ENCODE data around the gene BRK1.
"Not testable (repeated sequence)": the region's sequence is repeated elsewhere in the genome, so short reads cannot be mapped to it uniquely, and the experiment has no call there.

The BRK1 gene

GRCh38 chr3:10149226-10149625, 33.8 kb downstream of the BRK1 start:
- no peak for DNase-seq

DNA sequence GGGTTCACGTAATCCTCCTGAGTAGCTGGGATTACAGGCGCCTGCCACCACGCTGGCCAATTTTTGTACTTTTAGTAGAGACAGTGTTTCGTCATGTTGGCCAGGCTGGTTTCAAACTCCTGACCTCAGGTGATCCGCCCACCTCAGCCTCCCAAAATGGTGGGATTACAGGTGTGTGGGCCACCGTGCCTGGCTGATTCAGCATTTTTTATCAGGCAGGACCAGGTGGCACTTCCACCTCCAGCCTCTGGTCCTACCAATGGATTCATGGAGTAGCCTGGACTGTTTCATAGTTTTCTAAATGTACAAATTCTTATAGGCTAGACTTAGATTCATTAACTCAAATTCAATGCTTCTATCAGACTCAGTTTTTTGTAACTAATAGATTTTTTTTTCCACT, 35.5 kb downstream of the BRK1 start:
- DNase-seq = no peak

DNA sequence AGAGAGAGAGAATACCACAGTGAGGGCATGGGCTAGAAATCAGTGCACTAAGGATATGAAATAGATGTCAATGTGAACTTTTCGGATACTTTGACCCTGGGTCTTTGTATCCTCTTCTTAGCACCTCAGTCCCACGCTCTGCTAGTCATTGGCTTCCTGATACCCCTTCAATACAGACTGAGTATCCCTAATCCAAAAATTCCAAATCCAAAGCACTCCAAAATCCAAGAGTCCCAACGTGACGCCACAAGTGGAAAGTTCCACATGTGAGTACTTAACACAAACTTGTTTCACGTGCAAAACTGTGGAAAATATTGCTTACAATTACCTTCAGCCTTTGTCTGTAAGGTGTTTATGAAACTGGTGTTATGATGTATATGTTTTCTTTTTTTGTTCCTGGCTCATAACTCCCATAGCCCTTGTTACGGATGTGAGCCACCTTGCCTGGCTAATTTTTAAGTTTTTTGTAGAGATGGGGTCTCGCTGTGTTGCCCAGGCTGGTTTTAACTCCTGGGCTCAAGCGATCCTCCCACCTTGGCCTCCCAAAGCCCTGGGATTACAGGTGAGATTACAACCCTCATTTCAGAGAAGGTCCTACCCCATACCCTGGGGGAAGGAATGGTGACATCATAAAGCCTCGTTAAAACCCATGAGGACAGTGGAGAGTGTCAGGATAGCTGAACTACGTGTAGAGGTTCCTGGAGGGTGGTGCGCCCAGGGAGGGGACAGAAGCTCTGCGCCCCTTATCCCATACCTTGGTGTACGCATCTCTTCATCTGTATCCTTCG, 39.1 kb downstream of the BRK1 start:
- no peak for DNase-seq

DNA sequence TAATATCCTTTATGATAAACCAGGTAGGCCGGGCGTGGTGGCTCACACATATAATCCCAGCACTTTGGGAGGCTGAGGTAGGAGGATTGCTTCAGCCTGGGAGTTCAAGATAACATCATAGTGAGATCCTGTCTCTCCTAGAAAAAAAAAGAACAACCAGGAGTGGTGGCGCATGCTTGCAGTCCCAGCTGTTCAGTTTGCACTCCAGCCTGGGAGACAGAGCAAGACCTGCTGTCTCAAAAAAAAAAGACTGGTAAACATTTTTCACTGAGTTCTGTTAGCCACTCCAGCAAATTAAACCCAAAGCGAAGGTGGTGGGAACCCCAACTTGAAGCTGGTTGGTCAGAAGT, 39.6 kb downstream of the BRK1 start:
- no peak for DNase-seq

GRCh38 chr3:10155658-10156057, 40.2 kb downstream of the BRK1 start:
- no peak for DNase-seq

DNA sequence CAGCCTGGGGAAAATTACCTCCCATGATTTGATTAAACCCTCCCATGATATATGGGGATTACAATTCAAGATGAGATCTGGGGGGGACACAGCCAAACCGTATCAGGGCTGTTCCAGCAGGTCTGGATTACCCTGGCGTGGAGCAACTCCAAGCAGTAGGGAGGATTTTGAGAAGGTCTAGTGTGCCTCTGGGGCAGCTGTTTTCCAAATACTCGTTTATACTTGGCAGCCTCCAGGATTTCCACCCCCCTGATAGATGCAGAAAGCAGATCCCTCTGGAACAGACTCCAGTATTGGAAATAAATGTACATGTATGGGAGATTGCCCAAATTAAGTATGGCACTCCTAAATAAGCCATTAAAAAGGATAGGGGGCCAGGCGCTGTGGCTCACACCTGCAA, 41.6 kb downstream of the BRK1 start:
- no peak for DNase-seq

DNA sequence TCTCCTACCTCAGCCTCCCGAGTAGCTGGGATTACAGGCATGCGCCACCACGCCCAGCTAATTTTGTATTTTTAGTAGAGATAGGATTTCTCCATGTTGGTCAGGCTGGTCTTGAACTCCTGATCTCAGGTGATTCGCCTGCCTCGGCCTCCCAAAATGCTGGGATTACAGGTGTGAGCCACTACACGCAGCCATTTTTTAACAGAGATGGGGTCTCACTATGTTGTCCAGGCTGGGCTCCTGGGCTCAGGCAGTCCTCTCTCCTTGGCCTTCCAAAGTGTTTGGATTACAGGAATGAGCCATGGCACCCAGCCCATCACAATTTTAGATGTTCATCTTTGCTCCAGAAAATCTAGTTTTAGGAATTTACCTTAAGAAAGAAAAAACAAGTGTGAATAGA, 43.1 kb downstream of the BRK1 start:
- DNase-seq = not testable (repeated sequence)

- no peak for DNase-seq
Observed at GRCh38 chr3:10160346-10160745, 44.9 kb downstream of the BRK1 start.

- DNase-seq = no peak
Observed at GRCh38 chr3:10160925-10161324, 45.5 kb downstream of the BRK1 start.

DNA sequence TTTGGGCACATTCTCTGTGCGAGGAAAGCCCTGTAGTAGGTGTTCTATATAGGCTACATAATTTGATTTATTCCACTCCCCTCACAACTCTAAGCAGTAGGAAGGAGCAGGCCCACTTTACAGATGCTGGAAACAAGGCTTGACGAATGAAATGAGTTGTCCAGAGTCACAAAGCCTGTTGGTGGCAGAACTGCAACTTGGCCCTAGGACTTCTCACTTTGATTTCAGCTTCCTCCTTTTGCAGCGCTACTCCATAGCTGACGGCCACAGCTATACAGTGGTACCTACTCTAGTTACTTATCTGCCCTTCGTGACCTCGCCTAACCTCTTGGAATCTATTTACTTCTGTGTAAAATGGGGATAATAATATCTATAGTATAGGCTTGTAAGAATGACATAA, 46.7 kb downstream of the BRK1 start:
- no peak for DNase-seq

DNA sequence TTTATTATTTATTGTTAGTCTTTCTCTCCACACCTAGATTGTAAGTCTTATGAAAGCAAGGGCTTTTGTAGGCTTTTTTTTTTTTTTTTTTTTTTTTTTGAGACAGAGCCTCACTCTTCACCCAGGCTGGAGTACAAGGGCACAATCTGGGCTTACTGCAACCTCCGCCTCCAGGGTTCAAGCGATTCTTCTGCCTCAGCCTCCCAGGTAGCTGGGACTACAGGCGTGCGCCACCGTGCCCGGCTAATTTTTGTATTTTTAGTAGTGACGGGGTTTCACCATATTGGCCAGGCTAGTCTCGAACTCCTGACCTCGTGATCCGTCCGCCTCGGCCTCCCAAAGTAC, 48.7 kb downstream of the BRK1 start:
- not testable (repeated sequence) for DNase-seq

DNA sequence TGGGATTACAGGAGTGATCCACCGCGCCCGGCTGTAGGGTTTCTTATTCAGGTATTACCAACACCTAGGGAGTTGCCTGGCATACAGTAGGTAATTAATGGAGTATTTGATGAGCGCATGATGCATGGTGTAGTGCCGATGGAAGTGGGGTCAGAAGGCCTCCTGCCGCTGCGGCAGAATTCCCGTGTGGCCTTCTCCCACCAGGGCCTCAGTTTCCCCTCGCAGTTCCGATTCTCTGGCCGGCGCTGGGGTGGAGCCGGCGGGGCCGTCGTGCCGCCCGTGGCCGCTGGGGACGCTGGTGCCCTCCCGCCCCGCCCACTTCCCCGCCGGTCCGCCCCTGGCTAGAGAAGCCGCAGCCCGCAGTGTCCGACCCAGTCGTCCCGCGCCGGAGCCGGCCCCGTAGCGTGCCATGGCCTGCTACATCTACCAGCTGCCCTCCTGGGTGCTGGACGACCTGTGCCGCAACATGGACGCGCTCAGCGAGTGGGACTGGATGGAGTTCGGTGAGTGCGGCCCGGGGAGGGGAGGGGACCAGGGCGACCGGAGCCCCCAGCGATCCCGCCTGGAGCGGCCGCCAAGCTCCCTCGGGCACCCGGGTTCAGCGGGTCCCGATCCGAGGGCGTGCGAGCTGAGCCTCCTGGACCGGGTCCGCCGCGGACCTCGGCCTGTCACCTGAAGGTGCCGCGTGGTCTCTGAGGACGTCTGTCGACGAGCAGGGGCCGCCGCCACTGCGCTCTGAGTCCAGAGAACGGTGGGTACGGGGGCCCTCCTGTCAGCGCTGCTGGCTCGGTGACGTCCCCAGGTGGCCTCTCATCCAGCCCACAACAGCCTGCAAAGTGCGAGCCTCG, 49.3 kb downstream of the BRK1 start, which contains the start of gene IRAK2:
IRAK2 (plus strand) TSS at position 374 of the 848 bp plus-strand sequence; CDS start at position 410, 36 bp downstream.
- peak; percentile 76 for DNase-seq

GRCh38 chr3:10166213-10166604, 50.7 kb downstream of the BRK1 start:
- no peak for DNase-seq

DNA sequence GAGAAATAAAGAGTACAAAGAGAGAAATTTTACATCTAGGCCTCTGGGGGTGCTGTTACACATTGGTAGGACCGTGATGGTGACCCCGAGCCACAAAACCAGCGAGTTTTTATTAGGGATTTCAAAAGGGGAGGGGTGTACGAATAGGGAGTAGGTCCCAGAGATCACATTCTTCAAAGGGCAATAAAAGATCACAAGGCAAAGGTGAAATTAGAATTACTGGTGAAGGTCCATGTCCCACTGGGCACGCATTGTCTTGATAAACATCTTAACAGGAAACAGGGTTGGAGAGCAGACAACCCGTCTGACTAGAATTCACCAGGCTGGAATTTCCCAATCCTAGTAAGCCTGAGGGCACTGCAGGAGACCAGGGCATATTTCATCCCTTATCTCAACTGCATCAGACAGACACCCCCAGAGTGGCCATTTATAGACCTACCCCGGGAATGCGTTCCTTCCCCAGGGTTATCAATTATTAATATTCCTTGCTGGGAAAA, 53.6 kb downstream of the BRK1 start:
- no peak for DNase-seq

GRCh38 chr3:10170915-10171478, 55.5 kb downstream of the BRK1 start:
- DNase-seq = no peak

DNA sequence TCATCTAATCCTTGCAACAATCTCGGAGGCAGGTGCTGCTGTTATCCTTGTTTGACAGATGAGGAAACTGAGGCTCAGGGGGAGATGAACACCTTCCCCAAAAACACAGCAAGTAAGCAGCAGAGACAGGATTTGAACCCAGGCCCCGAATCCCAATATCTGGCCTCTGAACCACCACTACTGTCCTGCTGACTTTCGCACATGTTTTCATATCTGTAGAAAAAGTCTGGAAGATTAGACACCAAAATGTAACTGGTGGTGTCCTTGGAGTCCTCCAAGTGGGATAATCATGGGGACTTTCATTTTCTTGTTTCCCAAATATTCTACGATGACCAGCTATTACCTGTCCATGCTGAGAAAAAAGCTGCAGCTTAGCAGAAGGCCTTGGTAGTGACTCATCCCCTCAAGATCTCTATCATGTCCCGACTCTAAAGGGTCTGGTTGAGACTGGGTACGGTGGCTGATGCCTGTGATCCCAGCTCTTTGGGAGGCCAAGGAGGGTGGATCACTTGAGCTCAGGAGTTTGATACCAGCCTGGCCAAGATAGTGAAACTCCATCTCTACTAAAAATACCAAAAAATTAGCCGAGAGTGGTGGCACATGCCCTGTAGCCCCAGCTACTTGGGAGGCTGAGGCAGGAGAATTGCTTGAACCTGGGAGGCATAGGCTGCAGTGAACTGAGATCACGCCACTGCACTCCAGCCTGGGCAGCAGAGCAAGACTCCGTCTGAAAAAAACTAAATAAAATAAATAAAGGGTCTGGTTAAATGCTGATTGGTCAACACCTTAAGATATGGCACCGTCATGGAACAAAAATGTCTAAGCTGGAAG, 57.8 kb downstream of the BRK1 start:
- no peak for DNase-seq

GRCh38 chr3:10173926-10174435, 58.5 kb downstream of the BRK1 start:
- no peak for DNase-seq

GRCh38 chr3:10175334-10175733, 59.9 kb downstream of the BRK1 start:
- not testable (repeated sequence) for DNase-seq

GRCh38 chr3:10176150-10176549, 60.7 kb downstream of the BRK1 start:
- DNase-seq = not testable (repeated sequence)

Measured in activated CD4-positive, CD25-positive, alpha-beta regulatory T cell treated with anti-CD3 and anti-CD28 coated beads, Interleukin-2, amount 50 U/mL, for 72 hours (primary cell).